Suprapubic skin (tissue), 3 donors: ENCODE data around the gene CLEC4D.

Source experiments
- EP300 ChIP-seq: sonication (generic); formaldehyde crosslinking; IDR thresholded peaks from one replicate; pipeline ENCODE4 v1.6.1; 2017; ENCODE audit warnings: antibody characterized with exemption
- POLR2A ChIP-seq, 2 donors: fragments of 450-650 bp; IDR thresholded peaks; one replicate each; pipeline ENCODE4 v1.6.1; 2017; ENCODE audit warnings: antibody characterized with exemption in 2 of 2, mild to moderate bottlenecking in 2 of 2, moderate library complexity in 2 of 2
- TF ChIP-seq, protein P1 (sequence below), 2 donors: fragments of 200-600 bp in 1 of 2; fragments of 450-650 bp in 1 of 2; sonication (generic) in 1 of 2; IDR thresholded peaks; one replicate each; pipeline ENCODE4 v1.5.1; 2016 to 2019; ENCODE audit warnings: antibody characterized with exemption in 2 of 2, mild to moderate bottlenecking in 1 of 2, moderate library complexity in 1 of 2

DNA sequence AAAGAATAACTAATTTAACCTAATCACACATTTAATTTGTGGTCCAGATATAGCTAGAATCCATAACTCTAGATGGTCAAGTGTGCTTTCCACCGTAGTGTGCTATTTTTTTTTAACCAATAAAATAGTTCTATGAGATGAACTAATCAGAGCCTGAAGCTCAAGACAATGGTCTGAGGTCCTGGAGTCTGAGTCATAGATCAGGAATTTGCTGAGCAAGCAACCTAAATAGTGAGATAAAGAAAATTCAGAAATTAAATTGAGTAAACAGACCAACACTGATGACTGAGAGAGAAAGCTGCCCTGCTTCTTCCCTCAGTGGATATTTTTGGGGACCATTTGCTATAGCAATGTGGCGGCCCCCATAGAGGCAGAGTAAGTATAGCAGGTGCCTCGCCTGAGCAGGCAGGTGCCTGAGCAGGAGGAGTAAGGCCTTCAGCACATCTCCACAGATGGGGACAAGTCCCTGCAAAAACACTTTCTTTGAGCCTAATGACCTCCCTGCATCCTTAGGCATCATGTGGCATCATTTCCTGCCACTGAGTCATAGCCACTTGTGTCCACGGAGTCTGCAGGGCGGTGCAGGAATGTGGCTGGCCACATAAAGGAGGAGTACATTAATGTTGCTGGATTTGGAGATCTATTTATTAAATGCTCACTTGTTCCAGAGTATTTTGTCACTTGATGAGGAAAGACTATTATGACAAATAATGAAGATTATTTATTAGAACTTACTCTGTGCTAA, 41.3 kb downstream of the CLEC4D start:
- TF ChIP-seq, protein P1, sequence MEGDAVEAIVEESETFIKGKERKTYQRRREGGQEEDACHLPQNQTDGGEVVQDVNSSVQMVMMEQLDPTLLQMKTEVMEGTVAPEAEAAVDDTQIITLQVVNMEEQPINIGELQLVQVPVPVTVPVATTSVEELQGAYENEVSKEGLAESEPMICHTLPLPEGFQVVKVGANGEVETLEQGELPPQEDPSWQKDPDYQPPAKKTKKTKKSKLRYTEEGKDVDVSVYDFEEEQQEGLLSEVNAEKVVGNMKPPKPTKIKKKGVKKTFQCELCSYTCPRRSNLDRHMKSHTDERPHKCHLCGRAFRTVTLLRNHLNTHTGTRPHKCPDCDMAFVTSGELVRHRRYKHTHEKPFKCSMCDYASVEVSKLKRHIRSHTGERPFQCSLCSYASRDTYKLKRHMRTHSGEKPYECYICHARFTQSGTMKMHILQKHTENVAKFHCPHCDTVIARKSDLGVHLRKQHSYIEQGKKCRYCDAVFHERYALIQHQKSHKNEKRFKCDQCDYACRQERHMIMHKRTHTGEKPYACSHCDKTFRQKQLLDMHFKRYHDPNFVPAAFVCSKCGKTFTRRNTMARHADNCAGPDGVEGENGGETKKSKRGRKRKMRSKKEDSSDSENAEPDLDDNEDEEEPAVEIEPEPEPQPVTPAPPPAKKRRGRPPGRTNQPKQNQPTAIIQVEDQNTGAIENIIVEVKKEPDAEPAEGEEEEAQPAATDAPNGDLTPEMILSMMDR (IDR thresholded peaks at IDR 0.05): no peak
- TF ChIP-seq EP300: no peak
- TF ChIP-seq POLR2A (IDR thresholded peaks at IDR 0.05): no peak
